Neuronal stem cell (in vitro differentiated cells): ENCODE measurements around the gene GPR119.

Source experiments
- DNase-seq: peaks from one replicate; pipeline ENCODE4 v3.0.0-alpha.2; 2013; ENCODE audit warnings: low spot score
- H2AFZ ChIP-seq: one replicate; pipeline ENCODE4 v1.6.1; 2013; ENCODE audit warnings: mild to moderate bottlenecking, low read length, inconsistent platforms
- H2AK5ac ChIP-seq: 2 replicates; pipeline ENCODE4 v1.6.1; 2013; ENCODE audit warnings: low read depth, mild to moderate bottlenecking, inconsistent platforms, low read length, moderate library complexity, mixed read lengths
- H2BK120ac ChIP-seq: 2 replicates; pipeline ENCODE4 v1.6.1; 2013; ENCODE audit warnings: low read depth, mild to moderate bottlenecking, inconsistent platforms, low read length, moderate library complexity, mixed read lengths
- H2BK12ac ChIP-seq: one replicate; pipeline ENCODE4 v1.6.1; 2013; ENCODE audit warnings: low read length, inconsistent platforms
- H2BK15ac ChIP-seq: 2 replicates; pipeline ENCODE4 v1.6.1; 2013; ENCODE audit warnings: mild to moderate bottlenecking, low read length, inconsistent platforms, mixed read lengths
- H2BK5ac ChIP-seq: one replicate; pipeline ENCODE4 v1.6.1; 2013; ENCODE audit warnings: inconsistent platforms, mild to moderate bottlenecking, low read length, moderate library complexity
- H3K14ac ChIP-seq: one replicate; pipeline ENCODE4 v1.6.1; 2013; ENCODE audit warnings: low read length, inconsistent platforms
- H3K18ac ChIP-seq: 2 replicates; pipeline ENCODE4 v1.6.1; 2013; ENCODE audit warnings: low read length, inconsistent platforms
- H3K23ac ChIP-seq: 2 replicates; pipeline ENCODE4 v1.6.1; 2013; ENCODE audit warnings: low read depth, mild to moderate bottlenecking, mixed read lengths, low read length, inconsistent platforms; ENCODE audit not compliant: poor library complexity
- H3K27ac ChIP-seq: replicated peaks from 3 replicates; pipeline ENCODE4 v1.5.1; 2013; ENCODE audit warnings: low read length, inconsistent platforms
- H3K27me3 ChIP-seq, 3 experiments: 2 replicates each; pipeline ENCODE4 v1.6.1; 2013; ENCODE audit warnings: low read length in 3 of 3, mild to moderate bottlenecking in 2 of 3, inconsistent platforms in 1 of 3, low read depth in 1 of 3, mixed read lengths in 1 of 3, moderate library complexity in 1 of 3; ENCODE audit not compliant: control insufficient read depth in 3 of 3, insufficient read depth in 3 of 3
- H3K36me3 ChIP-seq, 2 donors: replicated peaks in 1 of 2; 2 replicates each; pipeline ENCODE4 v1.6.1; 2013; ENCODE audit warnings: low read length in 2 of 2; ENCODE audit not compliant: control insufficient read depth in 2 of 2, insufficient read depth in 2 of 2
- H3K4ac ChIP-seq: 2 replicates; pipeline ENCODE4 v1.6.1; 2013; ENCODE audit warnings: inconsistent platforms, mild to moderate bottlenecking, low read length, moderate library complexity
- H3K4me1 ChIP-seq, 2 donors: 1 replicate in 1 of 2; 2 replicates in 1 of 2; pipeline ENCODE4 v1.6.1; 2013; ENCODE audit warnings: low read length in 2 of 2, low read depth in 1 of 2; ENCODE audit not compliant: control insufficient read depth in 2 of 2, insufficient read depth in 1 of 2
- H3K4me2 ChIP-seq: one replicate; pipeline ENCODE4 v1.6.1; 2013; ENCODE audit warnings: mild to moderate bottlenecking, low read length, inconsistent platforms; ENCODE audit not compliant: insufficient read depth, poor library complexity, severe bottlenecking
- H3K4me3 ChIP-seq, 2 donors: 2 replicates each; pipeline ENCODE4 v1.5.1; 2013; ENCODE audit warnings: low read length in 2 of 2, mild to moderate bottlenecking in 2 of 2, inconsistent platforms in 1 of 2, moderate library complexity in 1 of 2
- H3K79me1 ChIP-seq: one replicate; pipeline ENCODE4 v1.6.1; 2013; ENCODE audit warnings: low read depth, mild to moderate bottlenecking, inconsistent platforms, low read length, moderate library complexity
- H3K9ac ChIP-seq: one replicate; pipeline ENCODE4 v1.6.1; 2013; ENCODE audit warnings: mild to moderate bottlenecking, low read depth, low read length, inconsistent platforms; ENCODE audit not compliant: poor library complexity
- H3K9me3 ChIP-seq, 2 donors: replicated peaks in 1 of 2; 2 replicates each; pipeline versions ENCODE3 to v1.6.1; 2013; ENCODE audit warnings: low read length in 2 of 2, mild to moderate bottlenecking in 2 of 2, inconsistent platforms in 1 of 2, low read depth in 1 of 2, mixed read lengths in 1 of 2, moderate library complexity in 1 of 2; ENCODE audit not compliant: control insufficient read depth in 2 of 2, insufficient read depth in 1 of 2
- H4K8ac ChIP-seq: one replicate; pipeline ENCODE4 v1.6.1; 2013; ENCODE audit warnings: low read depth, mild to moderate bottlenecking, inconsistent platforms, low read length, moderate library complexity
- H4K91ac ChIP-seq: one replicate; pipeline ENCODE4 v1.6.1; 2013; ENCODE audit warnings: low read length, low read depth, mild to moderate bottlenecking, inconsistent platforms; ENCODE audit not compliant: poor library complexity
- WGBS, 2 donors: extraction: QIAGEN DNeasy Blood & Tissue Kit; methylation state at CpG; one replicate each; pipeline ENCODE4 v1.1.7; 2013; ENCODE audit warnings: missing lambda C conversion rate in 2 of 2, mixed read lengths in 1 of 2; ENCODE audit not compliant: insufficient read length in 2 of 2, insufficient replicate concordance in 1 of 2; ENCODE audit errors: extremely low coverage in 2 of 2; 5-methylcytosine and 5-hydroxymethylcytosine counted together

The GPR119 gene

GRCh38 chrX:130395341-130395740 lies 9.9 kb upstream of the GPR119 start:
- Histone ChIP-seq H3K4me2 (no peak overlapping the region), H2AFZ (no peak overlapping the region), H4K8ac (no peak overlapping the region), H2BK120ac (no peak overlapping the region), H3K9me3 (no peaks in the 10 kb centered on the region), H2BK5ac (no peak overlapping the region), H3K4me1 (no peaks in the 10 kb centered on the region), H3K23ac (no peak overlapping the region), H3K27me3 (peaks cover 0 to 22% (median 0%) of the 10 kb centered on the region in 3 experiments), H3K18ac (no peak overlapping the region), H4K91ac (no peak overlapping the region), H3K79me1 (no peaks in the 10 kb centered on the region), H2BK15ac (no peak overlapping the region), H2BK12ac (no peak overlapping the region), H3K4me3 (no peak overlapping the region), H3K9ac (no peak overlapping the region), H3K14ac (no peak overlapping the region), H3K27ac (no peak overlapping the region), H3K4ac (no peak overlapping the region), H3K36me3 (no peaks in the 10 kb centered on the region), H2AK5ac (no peak overlapping the region)
- DNase-seq, result no peak
- WGBS, 2 donors, result no CpG with 5 or more reads among the region's 7 CpGs

- no peak overlapping the region for H3K4me2 ChIP-seq
- DNase-seq, result no peak
- H4K91ac ChIP-seq, result no peak overlapping the region
Observed at GRCh38 chrX:130393451-130394074, 8.1 kb upstream of the GPR119 start.

GRCh38 chrX:130386408-130386808 lies 934 bp upstream of the GPR119 start:
- DNase-seq, result no peak
- Histone ChIP-seq H2BK12ac (no peak overlapping the region), H2AFZ (no peak overlapping the region), H2BK15ac (no peak overlapping the region), H3K23ac (no peak overlapping the region), H4K8ac (no peak overlapping the region), H3K4me1 (no peaks in the 10 kb centered on the region), H2BK5ac (no peak overlapping the region), H4K91ac (no peak overlapping the region), H2AK5ac (no peak overlapping the region), H3K9me3 (no peaks in the 10 kb centered on the region), H3K14ac (no peak overlapping the region), H3K4ac (no peak overlapping the region), H3K4me3 (no peak overlapping the region), H3K18ac (no peak overlapping the region), H3K36me3 (no peaks in the 10 kb centered on the region), H3K9ac (no peak overlapping the region), H3K27ac (no peak overlapping the region), H2BK120ac (no peak overlapping the region), H3K79me1 (no peaks in the 10 kb centered on the region), H3K27me3 (peaks cover 0 to 31% (median 0%) of the 10 kb centered on the region in 3 experiments), H3K4me2 (no peak overlapping the region)
- WGBS, 2 donors, result no CpG with 5 or more reads among the region's 5 CpGs

More at GRCh38 chrX:130393451-130394074, 8.1 kb upstream of the GPR119 start:
- no peak overlapping the region for H3K18ac ChIP-seq
- no peaks in the 10 kb centered on the region for H3K36me3 ChIP-seq
- H3K9me3 ChIP-seq, result no peaks in the 10 kb centered on the region
- peaks cover 0 to 22% (median 0%) of the 10 kb centered on the region in 3 experiments for H3K27me3 ChIP-seq
- no peak overlapping the region for H4K8ac ChIP-seq
- H3K27ac ChIP-seq, result no peak overlapping the region
- WGBS, 2 donors, result no CpG with 5 or more reads among the region's 5 CpGs
- no peak overlapping the region for H3K14ac ChIP-seq
- no peak overlapping the region for H2BK15ac ChIP-seq
- H3K79me1 ChIP-seq, result no peaks in the 10 kb centered on the region
- no peak overlapping the region for H3K9ac ChIP-seq
- no peak overlapping the region for H3K4ac ChIP-seq
- no peak overlapping the region for H2BK120ac ChIP-seq
- no peak overlapping the region for H2AFZ ChIP-seq
- no peak overlapping the region for H2BK12ac ChIP-seq
- H3K4me3 ChIP-seq, result no peak overlapping the region
- H2AK5ac ChIP-seq, result no peak overlapping the region
- no peak overlapping the region for H3K23ac ChIP-seq
- H2BK5ac ChIP-seq, result no peak overlapping the region
- no peaks in the 10 kb centered on the region for H3K4me1 ChIP-seq

DNA sequence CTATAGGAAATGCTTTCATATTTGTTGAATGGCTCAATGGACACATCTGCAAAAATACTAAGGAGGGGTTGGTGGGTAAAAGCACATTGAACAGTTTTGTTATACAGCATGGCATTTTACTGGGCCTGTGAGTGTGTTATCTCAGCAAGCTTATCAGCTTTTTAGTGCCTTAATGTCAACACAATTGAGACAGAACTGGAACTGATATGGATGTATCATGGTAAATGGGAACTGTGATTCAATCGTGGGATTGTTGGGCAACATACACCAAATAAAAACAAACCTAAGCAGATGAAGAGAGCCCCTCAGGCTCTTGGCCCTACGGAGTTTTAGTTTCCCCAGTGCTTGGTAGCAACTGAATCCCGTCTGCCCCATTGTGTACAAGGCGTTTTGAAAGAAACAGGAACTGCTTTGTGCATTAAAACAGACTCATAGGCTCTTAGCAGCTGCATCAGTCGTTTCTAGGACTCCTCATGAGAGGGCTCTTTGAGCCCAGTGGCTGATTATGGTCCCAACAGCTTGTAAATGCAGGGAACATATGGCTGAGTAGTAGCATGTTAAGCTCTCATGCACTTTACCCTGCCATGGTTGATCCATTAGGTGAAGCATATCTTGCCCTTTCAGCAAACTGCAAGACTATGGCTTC lies 7.3 kb downstream of the GPR119 start:
- no CpG with 5 or more reads among the region's 5 CpGs for WGBS, 2 donors

More for the DNA sequence above, 7.3 kb downstream of the GPR119 start:
- H3K18ac ChIP-seq, result no peak overlapping the region
- no peaks in the 10 kb centered on the region for H3K4me1 ChIP-seq
- no peak overlapping the region for H3K9ac ChIP-seq
- H3K4me3 ChIP-seq, result no peak overlapping the region
- no peak overlapping the region for H3K23ac ChIP-seq
- H2BK12ac ChIP-seq, result no peak overlapping the region
- H4K91ac ChIP-seq, result no peak overlapping the region
- no peak overlapping the region for H2BK5ac ChIP-seq
- no peak overlapping the region for H2AK5ac ChIP-seq
- peaks cover 0 to 10% (median 0%) of the 10 kb centered on the region in 3 experiments for H3K27me3 ChIP-seq
- no peak overlapping the region for H2BK15ac ChIP-seq
- H3K4ac ChIP-seq, result no peak overlapping the region
- no peaks in the 10 kb centered on the region for H3K79me1 ChIP-seq
- peak overlapping the region; percentile 71 for H2AFZ ChIP-seq
- no peak overlapping the region for H3K4me2 ChIP-seq
- no peak overlapping the region for H3K27ac ChIP-seq
- H3K36me3 ChIP-seq, result no peaks in the 10 kb centered on the region
- no peaks in the 10 kb centered on the region for H3K9me3 ChIP-seq
- H4K8ac ChIP-seq, result no peak overlapping the region
- no peak overlapping the region for H3K14ac ChIP-seq
- no peak overlapping the region for H2BK120ac ChIP-seq
- DNase-seq, result no peak
